HepG2 (cell line): ENCODE results near the gene OAF. TPM values are rescaled to one million over a fixed set of nuclear protein-coding genes. Genes with fewer than 3 reads are reported as not detected.

Experiments
- ATAC-seq: fragments of 200-7000 bp; cut with Tn5 transposase; 3 replicates; pipeline ENCODE4 v1.9.1; 2020; ENCODE audit warnings: mild to moderate bottlenecking, moderate library complexity
- BruUV-seq: library from RNA; stranded (reverse); fragments of 400-500 nt; replicated peaks from 2 replicates; lab custom pipeline; 2021; lab: Mats Ljungman, UMichigan
- CTCF ChIA-PET: fragments of 300-600 bp; formaldehyde crosslinking; extraction: SDS; loops from one replicate; lab custom pipeline; 2021; ENCODE audit warnings: low total read pairs, inconsistent platforms, low intra/inter-chr PET ratio; lab: Yijun Ruan, JAX
- POLR2A ChIA-PET: fragments of 350-600 bp; sonication (Branson Sonifier 250); formaldehyde crosslinking; loops from one replicate; lab custom pipeline; 2020; ENCODE audit warnings: antibody characterized with exemption, inconsistent platforms; lab: Yijun Ruan, JAX
- DNase-seq: peaks from one replicate; pipeline ENCODE4 v3.0.0-alpha.2; 2015; ENCODE audit warnings: low spot score
- FAIRE-seq: peaks from 3 replicates; lab custom pipeline; 2011; peaks lifted over from hg19 to GRCh38; lab: Jason Lieb, UNC
- H2AFZ ChIP-seq: one replicate; pipeline ENCODE4 v1.6.1; 2011; ENCODE audit warnings: low read length, inconsistent platforms
- H3K27ac ChIP-seq: fragments of 300-600 bp; 3 replicates; pipeline ENCODE4 v1.8.0; 2011; ENCODE audit warnings: mixed run types, mild to moderate bottlenecking, mixed read lengths, low read length, inconsistent platforms; ENCODE audit not compliant: insufficient read depth; ENCODE audit errors: extremely low read length
- H3K27me3 ChIP-seq, 2 experiments: fragments of 200-600 bp in 1 of 2; 2 replicates in 1 of 2; 3 replicates in 1 of 2; pipeline versions ENCODE4 v1.6.0 to v1.8.0; 2011; ENCODE audit warnings: low read length in 2 of 2, mild to moderate bottlenecking in 2 of 2, moderate library complexity in 2 of 2, inconsistent platforms in 1 of 2; ENCODE audit not compliant: insufficient read depth in 2 of 2, control insufficient read depth in 1 of 2
- H3K36me3 ChIP-seq, 2 experiments: fragments of 200-600 bp in 1 of 2; replicated peaks in 1 of 2; 2 replicates in 1 of 2; 3 replicates in 1 of 2; pipeline versions ENCODE4 v1.5.1 to v1.8.0; 2011; ENCODE audit warnings: low read length in 2 of 2, inconsistent platforms in 1 of 2; ENCODE audit not compliant: insufficient read depth in 2 of 2, control insufficient read depth in 1 of 2
- H3K4me1 ChIP-seq: 2 replicates; pipeline ENCODE4 v1.5.1; 2012; ENCODE audit warnings: low read length, inconsistent platforms; ENCODE audit not compliant: insufficient read depth
- H3K4me2 ChIP-seq: 2 replicates; pipeline ENCODE4 v1.6.0; 2011; ENCODE audit warnings: low read depth, low read length, inconsistent platforms
- H3K4me3 ChIP-seq, 3 experiments: fragments of 200-600 bp in 1 of 3; sonication (generic), shearing (Covaris generic) in 1 of 3; replicated peaks in 1 of 3; 2 replicates each; pipeline ENCODE4 v1.5.1; 2011 to 2016; ENCODE audit warnings: low read length in 3 of 3, inconsistent platforms in 2 of 3, low read depth in 2 of 3, mild to moderate bottlenecking in 2 of 3, control low read depth in 1 of 3, mixed read lengths in 1 of 3; ENCODE audit not compliant: insufficient read depth in 1 of 3
- H3K79me2 ChIP-seq: one replicate; pipeline ENCODE4 v1.6.1; 2011; ENCODE audit warnings: low read length, inconsistent platforms; ENCODE audit not compliant: insufficient read depth
- H3K9ac ChIP-seq: 2 replicates; pipeline ENCODE4 v1.6.0; 2011; ENCODE audit warnings: mild to moderate bottlenecking, low read depth, low read length, inconsistent platforms; ENCODE audit not compliant: insufficient read depth
- H3K9me3 ChIP-seq: 2 replicates; pipeline ENCODE4 v1.5.1; 2012; ENCODE audit warnings: mild to moderate bottlenecking, low read length
- H4K20me1 ChIP-seq: 2 replicates; pipeline ENCODE4 v1.6.0; 2011; ENCODE audit warnings: inconsistent platforms, mild to moderate bottlenecking, low read length, moderate library complexity; ENCODE audit not compliant: insufficient read depth
- ADNP ChIP-seq: sonication (generic); formaldehyde crosslinking; IDR thresholded peaks from 2 replicates; pipeline ENCODE4 v1.4.0; 2020; ENCODE audit warnings: missing genetic modification reagents
- CAMTA2 ChIP-seq: sonication (generic); formaldehyde crosslinking; IDR thresholded peaks from 2 replicates; pipeline ENCODE4 v1.4.0; 2020; ENCODE audit warnings: mild to moderate bottlenecking, missing genetic modification reagents, borderline replicate concordance
- ESRRA ChIP-seq: sonication (generic); formaldehyde crosslinking; IDR thresholded peaks from 2 replicates; pipeline ENCODE4 v1.5.1; 2020; ENCODE audit warnings: mild to moderate bottlenecking, low read depth, missing genetic modification reagents
- FOXM1 ChIP-seq: sonication (generic); formaldehyde crosslinking; IDR thresholded peaks from 2 replicates; pipeline ENCODE4 v1.5.0; 2020; ENCODE audit warnings: missing genetic modification reagents
- FOXO1 ChIP-seq: sonication (generic); formaldehyde crosslinking; IDR thresholded peaks from 2 replicates; pipeline ENCODE4 v1.4.0; 2020; ENCODE audit warnings: missing genetic modification reagents
- IKZF1 ChIP-seq: fragments of 450-650 bp; IDR thresholded peaks from 2 replicates; pipeline ENCODE4 v1.7.1; 2016
- MTA1 ChIP-seq: sonication (generic); formaldehyde crosslinking; IDR thresholded peaks from 2 replicates; pipeline ENCODE4 v1.4.0; 2020; ENCODE audit warnings: missing genetic modification reagents, mild to moderate bottlenecking, borderline replicate concordance
- NFKB2 ChIP-seq: sonication (generic); formaldehyde crosslinking; IDR thresholded peaks from 2 replicates; pipeline ENCODE4 v1.4.0; 2020; ENCODE audit warnings: missing genetic modification reagents, borderline replicate concordance
- RFXAP ChIP-seq: sonication (generic); formaldehyde crosslinking; IDR thresholded peaks from 2 replicates; pipeline ENCODE4 v1.4.0; 2020; ENCODE audit warnings: missing genetic modification reagents, borderline replicate concordance
- ZFP36L1 ChIP-seq: sonication (generic); formaldehyde crosslinking; IDR thresholded peaks from 2 replicates; pipeline ENCODE4 v1.8.0; 2022; ENCODE audit warnings: mild to moderate bottlenecking, missing genetic modification reagents, moderate library complexity
- ZFP36L2 ChIP-seq: sonication (generic); formaldehyde crosslinking; IDR thresholded peaks from 2 replicates; pipeline ENCODE4 v1.4.0; 2020; ENCODE audit warnings: missing genetic modification reagents
- ZMYM3 ChIP-seq: sonication (generic); formaldehyde crosslinking; IDR thresholded peaks from 2 replicates; pipeline ENCODE4 v1.5.1; 2020; ENCODE audit warnings: mild to moderate bottlenecking, missing genetic modification reagents
- ZNF121 ChIP-seq: sonication (generic); formaldehyde crosslinking; IDR thresholded peaks from 2 replicates; pipeline ENCODE4 v1.5.0; 2020; ENCODE audit warnings: mild to moderate bottlenecking, missing genetic modification reagents
- ZNF383 ChIP-seq: sonication (generic); formaldehyde crosslinking; IDR thresholded peaks from 2 replicates; pipeline ENCODE4 v1.4.0; 2020; ENCODE audit warnings: missing genetic modification reagents, mild to moderate bottlenecking, borderline replicate concordance
- ZNF451 ChIP-seq: sonication (generic); formaldehyde crosslinking; IDR thresholded peaks from 2 replicates; pipeline ENCODE4 v1.5.0; 2020; ENCODE audit warnings: mild to moderate bottlenecking, missing genetic modification reagents
- ZSCAN21 ChIP-seq: sonication (generic); formaldehyde crosslinking; IDR thresholded peaks from 2 replicates; pipeline ENCODE4 v1.8.0; 2022; ENCODE audit warnings: mild to moderate bottlenecking, missing genetic modification reagents, moderate library complexity, borderline replicate concordance
- WGBS: methylation state at CpG from one replicate; pipeline ENCODE4 v1.1.6; 2017; ENCODE audit warnings: low lambda C conversion rate; 5-methylcytosine and 5-hydroxymethylcytosine counted together
- in situ Hi-C: cut with HindIII; loops from 2 replicates; pipeline ENCODE4 v1.10.0; 2017; ENCODE audit warnings: low pct_unique_long_range_greater_than_20kb; ENCODE audit not compliant: extremely low pct_ligation_motif_present
- intact Hi-C: fragments of 100-400 bp; cut with micrococcal nuclease; formaldehyde crosslinking; loops from one replicate; pipeline ENCODE4 v1.10.0; 2022; ENCODE audit not compliant: unreplicated experiment
- polyA plus RNA-seq, 8 experiments: library from polyadenylated mRNA; depleted of rRNA in 3 of 8; stranded (reverse) in 7 of 8; unstranded in 1 of 8; fragments of >200 nt; fragmentation: Illumina TruSeq in 4 of 8; extraction: Trizol in 4 of 8; gene quantifications; 2 replicates each; pipeline versions ENCODE4 v1.2.1 to v1.2.3, GENCODE V29; 2011 to 2016; ENCODE audit warnings: low read depth in 4 of 8, missing spikeins in 1 of 8, mixed read lengths in 1 of 8; ENCODE audit not compliant: insufficient read depth in 1 of 8
- total RNA-seq, 5 experiments: library from RNA; depleted of rRNA; stranded (reverse); fragments of >200 nt; fragmentation: Illumina TruSeq; extraction: Trizol; gene quantifications; 2 replicates each; pipeline ENCODE4 v1.2.3, GENCODE V29; 2016; ENCODE audit warnings: low read depth in 1 of 5
- TF ChIP-seq, protein P1 (sequence below): sonication (generic); formaldehyde crosslinking; IDR thresholded peaks from 2 replicates; pipeline ENCODE4 v1.4.0; 2020; ENCODE audit warnings: missing genetic modification reagents
- TF ChIP-seq, protein P2 (sequence below): sonication (generic); formaldehyde crosslinking; IDR thresholded peaks from 2 replicates; pipeline ENCODE4 v1.5.1; 2020; ENCODE audit warnings: missing genetic modification reagents, mild to moderate bottlenecking, borderline replicate concordance
- TF ChIP-seq, protein P3 (sequence below): sonication (generic); formaldehyde crosslinking; IDR thresholded peaks from 2 replicates; pipeline ENCODE4 v1.5.0; 2020; ENCODE audit warnings: missing genetic modification reagents, mild to moderate bottlenecking, borderline replicate concordance

The OAF gene
- total and polyA plus RNA-seq, 2 of the 13 experiments (the other 11 are each of a cell fraction or from before 2014, with no cell fraction given) = 63.7 to 94.6 TPM

DNA sequence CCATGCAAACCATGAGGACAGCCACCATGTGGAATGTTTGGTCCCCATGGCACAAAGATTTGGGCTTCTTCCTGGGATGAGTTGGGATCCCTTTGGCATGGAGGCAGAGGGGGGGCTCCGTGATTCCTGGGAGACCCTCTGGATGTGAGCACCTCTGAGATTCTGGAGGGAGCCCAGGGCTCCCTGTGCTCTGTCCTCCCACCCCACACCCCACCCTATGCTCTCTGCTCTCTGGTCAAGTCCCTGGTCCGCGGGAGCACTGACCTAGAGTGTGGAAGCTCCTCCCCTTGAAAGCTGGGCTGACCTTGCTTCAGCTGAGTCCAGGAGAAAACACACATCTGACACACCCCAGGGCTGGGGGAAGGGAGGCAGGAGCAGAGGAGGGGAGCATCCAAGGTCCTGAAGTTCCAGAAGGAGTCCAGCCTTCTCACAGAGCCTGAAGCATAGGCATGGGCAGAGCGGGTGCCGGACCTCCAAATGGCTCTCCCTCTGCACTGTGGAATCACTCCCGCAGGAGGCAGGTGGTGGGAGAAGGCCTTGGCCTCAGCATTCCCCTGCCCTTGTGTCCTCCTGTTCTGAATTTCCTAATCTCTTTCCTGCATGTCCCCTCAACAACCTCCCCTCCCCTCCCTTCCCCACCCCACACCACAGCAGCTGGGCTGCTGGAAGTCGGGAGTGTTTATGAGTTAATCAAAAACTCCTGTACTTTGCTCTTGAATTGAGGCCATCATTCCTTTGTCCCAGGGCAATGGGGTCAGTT, 25.7 kb upstream of the OAF start:
- DNase-seq (peak; percentile 93), ATAC-seq (peak; percentile 78), FAIRE-seq (peak; percentile 97)
- H3K4me1 ChIP-seq = peaks cover 100% of the 10 kb centered on the region
- H3K9me3 ChIP-seq = no peaks in the 10 kb centered on the region
- H3K4me2 ChIP-seq = peak overlapping the region; percentile 95
- no TSS peak for BruUV-seq
- H3K27ac ChIP-seq = peak overlapping the region; percentile 99
- CTCF ChIA-PET = interaction anchor here (1.1 kb wide), 1 partner anchor 12 kb away, joined by 3 read pairs; no protein-coding TSS in a partner anchor
- H3K79me2 ChIP-seq = peaks cover 2% of the 10 kb centered on the region
- no peaks in the 10 kb centered on the region for H3K36me3 ChIP-seq
- intact Hi-C loops = loop anchor here (1.0 to 10.0 kb wide), 4 partner anchors 8 to 520 kb away; no protein-coding TSS in a partner anchor
- peak overlapping the region; percentile 43 to 73 (median 46); a peak in 5 of 6 replicates for H3K4me3 ChIP-seq
- no peak overlapping the region for H2AFZ ChIP-seq
- peak overlapping the region; percentile 71 for H3K9ac ChIP-seq
- POLR2A ChIA-PET = interaction anchor here (0.7 to 6.3 kb wide), 18 partner anchors 9 to 1274 kb away, joined by 3 to 160 read pairs (median 4); partner anchors contain the start of genes ARHGEF12 and OAF
- in situ Hi-C loops = no loop called here
- no peaks in the 10 kb centered on the region for H4K20me1 ChIP-seq
- no peaks in the 10 kb centered on the region for H3K27me3 ChIP-seq
- WGBS = 0% methylated on average over 2 of the region's 7 CpGs
- no peak for TF ChIP-seq ADNP
- TF ChIP-seq NFKB2 (CRISPR knock-in tag) = peak; percentile 49; the same call in 1 of the 2 replicates
- TF ChIP-seq, protein P1, sequence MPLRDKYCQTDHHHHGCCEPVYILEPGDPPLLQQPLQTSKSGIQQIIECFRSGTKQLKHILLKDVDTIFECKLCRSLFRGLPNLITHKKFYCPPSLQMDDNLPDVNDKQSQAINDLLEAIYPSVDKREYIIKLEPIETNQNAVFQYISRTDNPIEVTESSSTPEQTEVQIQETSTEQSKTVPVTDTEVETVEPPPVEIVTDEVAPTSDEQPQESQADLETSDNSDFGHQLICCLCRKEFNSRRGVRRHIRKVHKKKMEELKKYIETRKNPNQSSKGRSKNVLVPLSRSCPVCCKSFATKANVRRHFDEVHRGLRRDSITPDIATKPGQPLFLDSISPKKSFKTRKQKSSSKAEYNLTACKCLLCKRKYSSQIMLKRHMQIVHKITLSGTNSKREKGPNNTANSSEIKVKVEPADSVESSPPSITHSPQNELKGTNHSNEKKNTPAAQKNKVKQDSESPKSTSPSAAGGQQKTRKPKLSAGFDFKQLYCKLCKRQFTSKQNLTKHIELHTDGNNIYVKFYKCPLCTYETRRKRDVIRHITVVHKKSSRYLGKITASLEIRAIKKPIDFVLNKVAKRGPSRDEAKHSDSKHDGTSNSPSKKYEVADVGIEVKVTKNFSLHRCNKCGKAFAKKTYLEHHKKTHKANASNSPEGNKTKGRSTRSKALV (CRISPR knock-in tag) = no peak
- peak; percentile 70; the same call in 1 of the 2 replicates for TF ChIP-seq RFXAP (CRISPR knock-in tag)
- TF ChIP-seq ZFP36L1 (CRISPR knock-in tag) = peak; percentile 50; the same call in 1 of the 2 replicates
- TF ChIP-seq, protein P2, sequence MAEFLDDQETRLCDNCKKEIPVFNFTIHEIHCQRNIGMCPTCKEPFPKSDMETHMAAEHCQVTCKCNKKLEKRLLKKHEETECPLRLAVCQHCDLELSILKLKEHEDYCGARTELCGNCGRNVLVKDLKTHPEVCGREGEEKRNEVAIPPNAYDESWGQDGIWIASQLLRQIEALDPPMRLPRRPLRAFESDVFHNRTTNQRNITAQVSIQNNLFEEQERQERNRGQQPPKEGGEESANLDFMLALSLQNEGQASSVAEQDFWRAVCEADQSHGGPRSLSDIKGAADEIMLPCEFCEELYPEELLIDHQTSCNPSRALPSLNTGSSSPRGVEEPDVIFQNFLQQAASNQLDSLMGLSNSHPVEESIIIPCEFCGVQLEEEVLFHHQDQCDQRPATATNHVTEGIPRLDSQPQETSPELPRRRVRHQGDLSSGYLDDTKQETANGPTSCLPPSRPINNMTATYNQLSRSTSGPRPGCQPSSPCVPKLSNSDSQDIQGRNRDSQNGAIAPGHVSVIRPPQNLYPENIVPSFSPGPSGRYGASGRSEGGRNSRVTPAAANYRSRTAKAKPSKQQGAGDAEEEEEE = no peak; the same call in 1 of the 2 replicates
- TF ChIP-seq ZNF451 (CRISPR knock-in tag) = no peak
- TF ChIP-seq ESRRA (CRISPR knock-in tag) = peak; percentile 93
- TF ChIP-seq, protein P3, sequence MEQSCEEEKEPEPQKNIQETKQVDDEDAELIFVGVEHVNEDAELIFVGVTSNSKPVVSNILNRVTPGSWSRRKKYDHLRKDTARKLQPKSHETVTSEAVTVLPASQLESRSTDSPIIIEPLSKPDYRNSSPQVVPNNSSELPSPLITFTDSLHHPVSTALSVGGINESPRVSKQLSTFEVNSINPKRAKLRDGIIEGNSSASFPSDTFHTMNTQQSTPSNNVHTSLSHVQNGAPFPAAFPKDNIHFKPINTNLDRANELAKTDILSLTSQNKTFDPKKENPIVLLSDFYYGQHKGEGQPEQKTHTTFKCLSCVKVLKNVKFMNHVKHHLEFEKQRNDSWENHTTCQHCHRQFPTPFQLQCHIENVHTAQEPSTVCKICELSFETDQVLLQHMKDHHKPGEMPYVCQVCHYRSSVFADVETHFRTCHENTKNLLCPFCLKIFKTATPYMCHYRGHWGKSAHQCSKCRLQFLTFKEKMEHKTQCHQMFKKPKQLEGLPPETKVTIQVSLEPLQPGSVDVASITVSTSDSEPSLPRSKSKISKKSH (CRISPR knock-in tag) = no peak; the same call in 1 of the 2 replicates
- peak; percentile 59; the same call in 1 of the 2 replicates for TF ChIP-seq FOXO1 (CRISPR knock-in tag)
- 0 out of 2 replicates have a peak, but pooled peaks have one; percentile 56 for TF ChIP-seq CAMTA2 (CRISPR knock-in tag)
- peak; percentile 72; the same call in 1 of the 2 replicates for TF ChIP-seq ZMYM3
- no peak for TF ChIP-seq FOXM1
- TF ChIP-seq ZFP36L2 (CRISPR knock-in tag) = no peak
- TF ChIP-seq ZNF383 (CRISPR knock-in tag) = no peak
- TF ChIP-seq MTA1 = peak; percentile 86; the same call in 1 of the 2 replicates
- TF ChIP-seq ZNF121 (CRISPR knock-in tag) = peak; percentile 4; the same call in 1 of the 2 replicates
- TF ChIP-seq IKZF1 = no peak
- TF ChIP-seq ZSCAN21 = 0 out of 2 replicates have a peak, but pooled peaks have one; percentile 25
